Heart left ventricle (tissue), 13 donors: ENCODE data around the gene BTBD17.

ENCODE experiments used
- CTCF ChIP-seq, 12 donors: fragments of 200-600 bp; sonication (generic) in 4 of 12; IDR thresholded peaks; one replicate each; pipeline versions ENCODE4 v1.5.0 to v1.8.0; 2018 to 2022; ENCODE audit warnings: antibody characterized with exemption in 12 of 12, mild to moderate bottlenecking in 5 of 12
- POLR2A ChIP-seq, 2 donors: fragments of 450-650 bp; IDR thresholded peaks; one replicate each; pipeline ENCODE4 v1.6.1; 2017; ENCODE audit warnings: antibody characterized with exemption in 2 of 2, mild to moderate bottlenecking in 2 of 2, moderate library complexity in 2 of 2
- donor health status: ischemic (EF 13 %, LVEDD 7.1; RV severe dilation, severe dysfunction).
- donor health status: DM: no; HTN: yes; CAD: no.
- donor health status: DM: no; HTN: no; CAD: no.
- donor health status: ischemic (EF 25% LVEDD 6.9; RV normal size, moderate dysfunction).
- donor health status: ischemic (EF 25% LVEDD 5.7; RV mildly dilated, moderate dysfunction).
- donor health status: ischemic (EF 35%, LVEDD 5.7; RV mildly dilated, moderate dysfunction).
- donor health status: nonischemic (EF 11% LVEDD 7.7; RV severe dilation, severe dysfunction).
- donor health status: DM: yes; HTN: yes; CAD: no.
- donor health status: PGD.
- donor health status: ischemic (EF 29% LVEDD 5.4; RV normal size, mild dysfunction).
- donor health status: nonischemic (EF 23%, LVEDD 6.1; RV moderate dilation, normal function).

GRCh38 chr17:74314877-74315276 is 46.8 kb downstream of the BTBD17 start:
- TF ChIP-seq CTCF (IDR thresholded peaks at IDR 0.05): no peak
- TF ChIP-seq POLR2A (IDR thresholded peaks at IDR 0.05): no peak
